Measurements from ENCODE around the gene PER1.

DNA sequence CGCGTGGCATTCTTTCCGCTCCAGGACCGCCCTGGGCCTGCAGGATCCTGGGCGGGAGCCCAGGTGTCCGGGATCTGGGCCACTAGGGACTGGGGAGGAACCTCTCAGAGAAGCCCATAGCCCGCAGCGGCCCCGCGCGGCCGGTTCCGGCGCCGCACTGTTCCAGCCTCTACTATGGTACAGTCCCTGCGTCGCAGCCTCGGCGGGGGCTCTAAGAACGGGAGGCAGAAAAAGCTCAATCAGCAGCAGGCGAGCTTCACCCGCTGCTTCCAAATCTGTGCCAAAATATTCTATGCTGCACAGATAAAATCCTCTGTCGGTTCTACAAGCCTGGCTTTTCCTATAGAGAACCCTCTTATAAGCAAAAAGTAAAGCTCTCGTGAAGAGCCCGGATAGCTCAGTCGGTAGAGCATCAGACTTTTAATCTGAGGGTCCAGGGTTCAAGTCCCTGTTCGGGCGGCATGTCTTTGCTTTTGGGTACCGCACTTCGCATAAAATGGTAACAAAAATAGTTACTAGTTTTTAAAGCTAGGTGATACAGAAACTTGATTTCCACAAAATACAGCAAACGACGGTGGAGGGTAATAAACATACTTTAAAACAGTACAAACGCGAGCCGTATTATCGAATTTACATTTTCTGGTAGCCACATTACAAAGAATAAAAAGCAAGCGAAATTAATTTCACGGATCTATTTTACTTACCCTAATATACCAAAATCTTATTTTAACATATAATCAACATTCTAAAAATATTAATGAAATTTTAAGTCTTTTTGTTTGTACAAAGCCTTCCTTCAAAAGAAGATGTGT, 33.2 kb downstream of the PER1 start:
- TF ChIP-seq, protein P1, sequence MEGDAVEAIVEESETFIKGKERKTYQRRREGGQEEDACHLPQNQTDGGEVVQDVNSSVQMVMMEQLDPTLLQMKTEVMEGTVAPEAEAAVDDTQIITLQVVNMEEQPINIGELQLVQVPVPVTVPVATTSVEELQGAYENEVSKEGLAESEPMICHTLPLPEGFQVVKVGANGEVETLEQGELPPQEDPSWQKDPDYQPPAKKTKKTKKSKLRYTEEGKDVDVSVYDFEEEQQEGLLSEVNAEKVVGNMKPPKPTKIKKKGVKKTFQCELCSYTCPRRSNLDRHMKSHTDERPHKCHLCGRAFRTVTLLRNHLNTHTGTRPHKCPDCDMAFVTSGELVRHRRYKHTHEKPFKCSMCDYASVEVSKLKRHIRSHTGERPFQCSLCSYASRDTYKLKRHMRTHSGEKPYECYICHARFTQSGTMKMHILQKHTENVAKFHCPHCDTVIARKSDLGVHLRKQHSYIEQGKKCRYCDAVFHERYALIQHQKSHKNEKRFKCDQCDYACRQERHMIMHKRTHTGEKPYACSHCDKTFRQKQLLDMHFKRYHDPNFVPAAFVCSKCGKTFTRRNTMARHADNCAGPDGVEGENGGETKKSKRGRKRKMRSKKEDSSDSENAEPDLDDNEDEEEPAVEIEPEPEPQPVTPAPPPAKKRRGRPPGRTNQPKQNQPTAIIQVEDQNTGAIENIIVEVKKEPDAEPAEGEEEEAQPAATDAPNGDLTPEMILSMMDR (IDR thresholded peaks at IDR 0.05), result peak; percentile 86 to 94 (median 90)
- no peak for TF ChIP-seq POLR2A (IDR thresholded peaks at IDR 0.05)
